Measurements from ENCODE around the gene TMEM135. TPM values are rescaled to one million over a fixed set of nuclear protein-coding genes. Genes with fewer than 3 reads are reported as not detected.

Gene TMEM135
- total RNA-seq, 2 donors from 2014 or later, result 111 to 113 TPM

DNA sequence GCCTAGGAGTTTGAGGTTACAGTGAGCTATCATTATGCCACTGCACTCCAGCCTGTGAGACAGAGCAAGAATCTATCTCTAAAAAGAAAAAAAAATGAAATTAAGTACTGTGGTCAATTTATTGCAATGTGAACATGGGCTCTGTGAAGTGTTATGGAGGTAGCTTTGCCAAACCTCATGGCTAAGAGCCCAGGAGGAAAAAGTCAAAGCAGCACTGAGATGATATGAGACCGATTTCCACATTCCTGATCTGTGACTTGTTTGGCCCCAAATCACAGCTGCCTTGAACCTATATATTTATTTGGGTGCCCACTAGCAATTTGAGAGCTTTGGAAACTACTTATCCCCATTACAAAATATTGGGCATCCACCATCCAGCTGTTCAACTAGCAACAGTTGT, 29.8 kb upstream of the TMEM135 start:
- Histone ChIP-seq H3K4me3 (ENCODE audit: low read length) (no peak overlapping the region), H3K36me3 (ENCODE audit: control insufficient read depth, insufficient read depth, low read length) (no peaks in the 10 kb centered on the region), H3K27me3 (ENCODE audit: control insufficient read depth, insufficient read depth, low read length, poor library complexity, severe bottlenecking) (no peaks in the 10 kb centered on the region), H3K9ac (ENCODE audit: extremely low read depth, low read length, poor library complexity, severe bottlenecking) (no peak overlapping the region), H3K4me1 (ENCODE audit: control insufficient read depth, insufficient read depth, low read length) (no peaks in the 10 kb centered on the region), H3K9me3 (ENCODE audit: control insufficient read depth, low read length) (no peaks in the 10 kb centered on the region), H3K27ac (ENCODE audit: low read depth, low read length) (no peak overlapping the region)
- DNase-seq, result no peak
- no peak overlapping the region for H3K27ac Mint-ChIP-seq
- WGBS, 2 experiments (ENCODE audit: insufficient coverage in 1 of 2, insufficient read length in 1 of 2), result 88 to 100% methylated on average over 1 of the region's 1 CpG
- H3K4me1 Mint-ChIP-seq, result peaks cover 10% of the 10 kb centered on the region
- no peaks in the 10 kb centered on the region for H3K36me3 Mint-ChIP-seq (ENCODE audit: low read depth)
- TF ChIP-seq, protein P1, sequence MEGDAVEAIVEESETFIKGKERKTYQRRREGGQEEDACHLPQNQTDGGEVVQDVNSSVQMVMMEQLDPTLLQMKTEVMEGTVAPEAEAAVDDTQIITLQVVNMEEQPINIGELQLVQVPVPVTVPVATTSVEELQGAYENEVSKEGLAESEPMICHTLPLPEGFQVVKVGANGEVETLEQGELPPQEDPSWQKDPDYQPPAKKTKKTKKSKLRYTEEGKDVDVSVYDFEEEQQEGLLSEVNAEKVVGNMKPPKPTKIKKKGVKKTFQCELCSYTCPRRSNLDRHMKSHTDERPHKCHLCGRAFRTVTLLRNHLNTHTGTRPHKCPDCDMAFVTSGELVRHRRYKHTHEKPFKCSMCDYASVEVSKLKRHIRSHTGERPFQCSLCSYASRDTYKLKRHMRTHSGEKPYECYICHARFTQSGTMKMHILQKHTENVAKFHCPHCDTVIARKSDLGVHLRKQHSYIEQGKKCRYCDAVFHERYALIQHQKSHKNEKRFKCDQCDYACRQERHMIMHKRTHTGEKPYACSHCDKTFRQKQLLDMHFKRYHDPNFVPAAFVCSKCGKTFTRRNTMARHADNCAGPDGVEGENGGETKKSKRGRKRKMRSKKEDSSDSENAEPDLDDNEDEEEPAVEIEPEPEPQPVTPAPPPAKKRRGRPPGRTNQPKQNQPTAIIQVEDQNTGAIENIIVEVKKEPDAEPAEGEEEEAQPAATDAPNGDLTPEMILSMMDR (conservative IDR thresholded peaks at IDR 0.05), result no peak
- H3K27me3 Mint-ChIP-seq (ENCODE audit: insufficient read depth), result no peaks in the 10 kb centered on the region
- H3K9me3 Mint-ChIP-seq, result peaks cover 1% of the 10 kb centered on the region
- no peak overlapping the region for H3K4me3 Mint-ChIP-seq

DNA sequence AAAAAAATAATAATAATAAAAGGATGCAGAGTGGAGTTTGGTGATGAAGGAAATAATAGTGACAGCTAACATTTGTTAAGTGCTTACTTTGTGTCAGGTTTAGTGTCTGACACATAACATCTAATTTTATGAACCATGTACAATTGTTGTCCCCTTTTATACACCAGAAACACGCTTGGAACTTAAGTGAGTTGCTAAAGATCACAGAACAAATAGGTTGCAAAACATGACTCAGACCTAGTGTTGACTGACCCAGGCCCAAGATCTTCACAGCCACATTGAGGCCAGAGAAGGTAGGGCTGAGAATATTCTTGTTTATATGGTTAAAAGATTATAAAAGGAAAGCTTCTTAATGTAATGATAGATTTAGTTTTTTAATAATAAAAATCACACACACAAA, 25.6 kb upstream of the TMEM135 start:
- Histone ChIP-seq H3K4me1 (ENCODE audit: control insufficient read depth, insufficient read depth, low read length) (peaks cover 6% of the 10 kb centered on the region), H3K27ac (ENCODE audit: low read depth, low read length) (no peak overlapping the region), H3K36me3 (ENCODE audit: control insufficient read depth, insufficient read depth, low read length) (no peaks in the 10 kb centered on the region), H3K9ac (ENCODE audit: extremely low read depth, low read length, poor library complexity, severe bottlenecking) (no peak overlapping the region), H3K4me3 (ENCODE audit: low read length) (no peak overlapping the region), H3K27me3 (ENCODE audit: control insufficient read depth, insufficient read depth, low read length, poor library complexity, severe bottlenecking) (no peaks in the 10 kb centered on the region), H3K9me3 (ENCODE audit: control insufficient read depth, low read length) (no peaks in the 10 kb centered on the region)
- DNase-seq, result no peak
- Mint-ChIP-seq H3K9me3 (peaks cover 1% of the 10 kb centered on the region), H3K27me3 (ENCODE audit: insufficient read depth) (no peaks in the 10 kb centered on the region), H3K27ac (no peak overlapping the region), H3K4me1 (peaks cover 5% of the 10 kb centered on the region), H3K4me3 (no peak overlapping the region), H3K36me3 (ENCODE audit: low read depth) (no peaks in the 10 kb centered on the region)
- 100% methylated on average over 1 of the region's 1 CpG for WGBS, 2 experiments (ENCODE audit: insufficient coverage in 1 of 2, insufficient read length in 1 of 2)
- TF ChIP-seq, protein P1 (conservative IDR thresholded peaks at IDR 0.05), result no peak

DNA sequence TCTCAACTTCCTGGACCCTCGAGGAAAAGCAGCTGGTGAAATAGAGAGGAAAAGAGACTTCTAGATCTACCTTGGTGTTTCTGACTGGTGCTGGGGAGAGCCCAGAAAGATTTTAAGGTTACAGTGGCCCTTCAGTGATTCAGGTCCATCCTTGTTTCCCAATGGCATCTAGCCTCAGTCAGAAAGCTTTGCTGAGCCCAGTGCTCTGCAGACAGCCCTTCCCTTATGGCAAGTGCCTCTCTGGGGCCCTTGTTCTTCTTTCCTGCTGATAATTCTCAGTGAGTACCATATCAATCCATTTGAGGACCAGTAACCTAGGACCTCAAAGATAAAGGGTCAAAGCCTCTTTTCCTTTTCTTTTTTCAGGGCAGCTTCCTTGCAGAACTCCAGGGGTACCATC, 25.1 kb upstream of the TMEM135 start:
- Mint-ChIP-seq H3K36me3 (ENCODE audit: low read depth) (no peaks in the 10 kb centered on the region), H3K9me3 (peaks cover 1% of the 10 kb centered on the region), H3K4me3 (no peak overlapping the region), H3K27ac (no peak overlapping the region), H3K4me1 (peaks cover 7% of the 10 kb centered on the region), H3K27me3 (ENCODE audit: insufficient read depth) (no peaks in the 10 kb centered on the region)
- DNase-seq, result no peak
- Histone ChIP-seq H3K9ac (ENCODE audit: extremely low read depth, low read length, poor library complexity, severe bottlenecking) (no peak overlapping the region), H3K36me3 (ENCODE audit: control insufficient read depth, insufficient read depth, low read length) (no peaks in the 10 kb centered on the region), H3K4me1 (ENCODE audit: control insufficient read depth, insufficient read depth, low read length) (peaks cover 6% of the 10 kb centered on the region), H3K4me3 (ENCODE audit: low read length) (no peak overlapping the region), H3K27me3 (ENCODE audit: control insufficient read depth, insufficient read depth, low read length, poor library complexity, severe bottlenecking) (no peaks in the 10 kb centered on the region), H3K27ac (ENCODE audit: low read depth, low read length) (no peak overlapping the region), H3K9me3 (ENCODE audit: control insufficient read depth, low read length) (no peaks in the 10 kb centered on the region)
- TF ChIP-seq, protein P1 (conservative IDR thresholded peaks at IDR 0.05), result no peak
- WGBS, 2 experiments (ENCODE audit: insufficient coverage in 1 of 2, insufficient read length in 1 of 2), result 86 to 88% methylated on average over 1 of the region's 1 CpG

Measured in endodermal cell (in vitro differentiated cells).